ENCODE data around the gene KRT73. TPM values are rescaled to one million over a fixed set of nuclear protein-coding genes. Genes with fewer than 3 reads are reported as not detected.
A peak's percentile ranks its signal among the peaks of the same experiment; 100 is the strongest.

The KRT73 gene
- total and polyA plus RNA-seq, 9 of the 15 experiments (the other 6 are each of a cell fraction or from before 2014, with no cell fraction given): 0.09 to 0.18 (median 0.13) TPM; not detected in 5

GRCh38 chr12:52666471-52666870 lies 48.1 kb upstream of the KRT73 start:
- H3K9ac ChIP-seq (ENCODE audit: insufficient read depth in 1 of 2, low read depth in 2 of 2, low read length in 2 of 2): no peak overlapping the region
- ChIA-PET POLR2A (interaction anchor here (1.3 kb wide), 1 partner anchor 9 kb away, joined by 6 read pairs; no protein-coding TSS in a partner anchor), CTCF (ENCODE audit: low intra/inter-chr PET ratio) (interaction anchor here (1.3 kb wide), 1 partner anchor 214 kb away, joined by 4 read pairs; no protein-coding TSS in a partner anchor)
- no TSS peak for BruUV-seq (replicated peaks)
- DNase-seq (ENCODE audit: extremely low read depth in 1 of 4, low spot score in 3 of 4) (no peak), ATAC-seq (no peak), FAIRE-seq (no peak)
- in situ Hi-C loops (cut with MboI) (no loop called here), intact Hi-C loops (cut with micrococcal nuclease) (loop anchor here (2.0 kb wide), 1 partner anchor 204 kb away; no protein-coding TSS in a partner anchor)
- H3K4me2 ChIP-seq (ENCODE audit: insufficient read depth, low read length): no peak overlapping the region
- peaks cover 2% of the 10 kb centered on the region for H3K9me1 ChIP-seq (ENCODE audit: control insufficient read depth, insufficient read depth, low read length)
- H3K4me3 ChIP-seq: no peak overlapping the region
- no peaks in the 10 kb centered on the region for H3K27me3 ChIP-seq (ENCODE audit: control insufficient read depth in 2 of 2, insufficient read depth in 2 of 2, low read length in 2 of 2)
- TF ChIP-seq ZNF740 (CRISPR knock-in tag; IDR thresholded peaks at IDR 0.05): no peak
- TF ChIP-seq ZNF740 (tag; IDR thresholded peaks at IDR 0.05): no peak
- peak; percentile 17; the same call in 1 of the 2 replicates for TF ChIP-seq NFIC (IDR thresholded peaks at IDR 0.05)
- no peak for TF ChIP-seq ZNF197 (CRISPR knock-in tag; IDR thresholded peaks at IDR 0.05; ENCODE audit: low read depth)
- TF ChIP-seq HBP1 (CRISPR knock-in tag; IDR thresholded peaks at IDR 0.05): no peak
- no peak for TF ChIP-seq RREB1 (CRISPR knock-in tag; IDR thresholded peaks at IDR 0.05)
- no peak for TF ChIP-seq UBTF (IDR thresholded peaks at IDR 0.05; ENCODE audit: borderline replicate concordance in 1 of 2, low read depth in 2 of 2, low read length in 2 of 2)
- no peak for TF ChIP-seq ELF4 (CRISPR knock-in tag; IDR thresholded peaks at IDR 0.05)
- TF ChIP-seq ASH1L (IDR thresholded peaks at IDR 0.05; ENCODE audit: borderline replicate concordance, low read depth, partially characterized antibody): no peak
- H3K4me1 ChIP-seq (replicated peaks in 1 of 2; ENCODE audit: control insufficient read depth in 2 of 2, insufficient read depth in 2 of 2, low read length in 2 of 2): peaks cover 18 to 22% of the 10 kb centered on the region in 2 experiments; a peak in 4 of 5 replicates
- no peaks in the 10 kb centered on the region for H3K79me2 ChIP-seq (ENCODE audit: control insufficient read depth, insufficient read depth, low read length)
- H4K20me1 ChIP-seq (replicated peaks; ENCODE audit: control insufficient read depth, insufficient read depth, low read length): no peaks in the 10 kb centered on the region
- H3K9me3 ChIP-seq (replicated peaks; ENCODE audit: control insufficient read depth, insufficient read depth, low read depth, low read length): no peaks in the 10 kb centered on the region
- H2AFZ ChIP-seq (ENCODE audit: low read depth, low read length): no peak overlapping the region
- no peaks in the 10 kb centered on the region for H3K36me3 ChIP-seq (ENCODE audit: control insufficient read depth, insufficient read depth, low read length)
- WGBS (ENCODE audit: insufficient coverage, low coverage, missing lambda C conversion rate): 67% methylated on average over 3 of the region's 3 CpGs
- no peak overlapping the region for H3K27ac ChIP-seq (ENCODE audit: extremely low read depth, low read depth, low read length)
